OCI-LY7 (cell line): Measurements from ENCODE around the gene MIPEP. TPM values are rescaled to one million over a fixed set of nuclear protein-coding genes. Genes with fewer than 3 reads are reported as not detected.

Experiments used
- Bru-seq: library from RNA; stranded (reverse); fragments of 400-500 nt; gene quantifications from one replicate; lab custom pipeline; 2021; lab: Mats Ljungman, UMichigan
- BruChase-seq, 2 experiments: library from RNA; stranded (reverse); fragments of 400-500 nt; gene quantifications; one replicate each; lab custom pipeline; 2021; lab: Mats Ljungman, UMichigan
- BruUV-seq: library from RNA; stranded (reverse); fragments of 400-500 nt; replicated peaks from 2 replicates; lab custom pipeline; 2021; lab: Mats Ljungman, UMichigan
- CTCF ChIA-PET: fragments of 300-600 bp; sonication (Branson Sonifier 250); formaldehyde crosslinking; loops from one replicate; lab custom pipeline; 2022; ENCODE audit warnings: antibody characterized with exemption; ENCODE audit not compliant: unreplicated experiment; lab: Charles Lee
- POLR2A ChIA-PET: fragments of 300-600 bp; sonication (Branson Sonifier 250); formaldehyde crosslinking; loops from one replicate; lab custom pipeline; 2022; ENCODE audit warnings: antibody characterized with exemption; lab: Charles Lee
- DNase-seq: peaks from one replicate; pipeline ENCODE4 v3.0.0-alpha.2; 2015; ENCODE audit warnings: low spot score
- H2AFZ ChIP-seq: fragments of 200-600 bp; sonication (generic), shearing (Covaris generic); 2 replicates; pipeline ENCODE4 v1.6.1; 2014; ENCODE audit warnings: mild to moderate bottlenecking, antibody characterized with exemption, low read length, moderate library complexity
- H3K27ac ChIP-seq: fragments of 200-600 bp; sonication (generic); 2 replicates; pipeline ENCODE4 v1.5.1; 2014; ENCODE audit warnings: mixed run types, low read depth, mild to moderate bottlenecking, moderate library complexity, low read length, inconsistent platforms; ENCODE audit not compliant: poor library complexity, severe bottlenecking
- H3K36me3 ChIP-seq: fragments of 200-600 bp; sonication (generic); 2 replicates; pipeline ENCODE4 v1.6.1; 2014; ENCODE audit warnings: mild to moderate bottlenecking, antibody characterized with exemption, low read length, moderate library complexity, mixed read lengths; ENCODE audit not compliant: insufficient read depth
- H3K4me1 ChIP-seq: fragments of 200-600 bp; sonication (generic); 2 replicates; pipeline ENCODE4 v1.5.1; 2014; ENCODE audit warnings: mild to moderate bottlenecking, low read length; ENCODE audit not compliant: insufficient read depth, poor library complexity, severe bottlenecking
- H3K4me2 ChIP-seq: fragments of 200-600 bp; sonication (generic); 2 replicates; pipeline ENCODE4 v1.6.1; 2014; ENCODE audit warnings: mild to moderate bottlenecking, low read length
- H3K4me3 ChIP-seq: fragments of 200-600 bp; sonication (generic); 2 replicates; pipeline ENCODE4 v1.5.1; 2014; ENCODE audit warnings: mild to moderate bottlenecking, low read depth, low read length; ENCODE audit not compliant: poor library complexity, severe bottlenecking
- H3K79me2 ChIP-seq: fragments of 200-600 bp; sonication (generic); 2 replicates; pipeline ENCODE4 v1.6.1; 2016; ENCODE audit warnings: low read depth, mild to moderate bottlenecking, low read length, moderate library complexity, mixed read lengths; ENCODE audit not compliant: insufficient read depth
- H3K9me2 ChIP-seq: fragments of 200-600 bp; sonication (generic); 2 replicates; pipeline ENCODE4 v1.6.1; 2016; ENCODE audit warnings: mild to moderate bottlenecking, low read length, mixed read lengths; ENCODE audit not compliant: insufficient read depth
- H3K9me3 ChIP-seq: fragments of 200-600 bp; sonication (generic); 2 replicates; pipeline ENCODE4 v1.6.1; 2014; ENCODE audit warnings: mild to moderate bottlenecking, mixed run types, low read length, mixed read lengths
- H4K20me1 ChIP-seq: fragments of 200-600 bp; sonication (generic); 2 replicates; pipeline ENCODE4 v1.6.1; 2014; ENCODE audit warnings: mild to moderate bottlenecking, antibody characterized with exemption, low read length, moderate library complexity, mixed read lengths; ENCODE audit not compliant: insufficient read depth
- EZH2phosphoT487 ChIP-seq: fragments of 200-600 bp; sonication (generic); IDR thresholded peaks from 2 replicates; pipeline ENCODE4 v1.6.1; 2018; ENCODE audit warnings: low read depth, borderline replicate concordance, mild to moderate bottlenecking, mixed run types, antibody characterized with exemption, low read length, moderate library complexity, mixed read lengths
- intact Hi-C: fragments of 100-400 bp; cut with micrococcal nuclease; formaldehyde crosslinking; loops from one replicate; pipeline ENCODE4 v1.10.0; 2022; ENCODE audit not compliant: unreplicated experiment
- long read RNA-seq: library from polyadenylated mRNA; stranded (forward); transcript quantifications from one replicate; pipeline ENCODE4 v2.0.0, GENCODE V29; 2022
- total RNA-seq, 2 experiments: library from RNA; depleted of rRNA in 1 of 2; stranded (reverse); fragments of >200 nt in 1 of 2; shearing (Covaris generic) in 1 of 2; gene quantifications; 2 replicates each; pipeline ENCODE4 v1.2.3, GENCODE V29; 2014 to 2022
- TF ChIP-seq, protein P1 (sequence below): fragments of 200-600 bp; sonication (generic); conservative IDR thresholded peaks from 2 replicates; pipeline ENCODE4 v1.5.1; 2014; ENCODE audit warnings: mild to moderate bottlenecking, antibody characterized with exemption, low read length, moderate library complexity, mixed read lengths

Gene MIPEP
- 13.5 and 15.5 TPM in 2 replicates for total RNA-seq (2014; rRNA removed; shearing (Covaris generic))
- total RNA-seq (2022): 12.9 and 15.7 TPM in 2 replicates
- Bru-seq, nascent RNA: percentile 60 among the genes with signal in this experiment
- BruChase-seq, experiment 1, labeled RNA remaining after a 6-hour chase: percentile 54 among the genes with signal in this experiment
- percentile 52 among the genes with signal in this experiment for BruChase-seq, experiment 2, labeled RNA remaining after a 2-hour chase
- long read RNA-seq, transcript MIPEP-201 (19 exons, 2,400 nt): major isoform, 27 of 37 reads
- long read RNA-seq, partial matches to known transcripts: 3 of 37 reads
- long read RNA-seq, other reads (novel, unspliced or antisense): 7 of 37 reads

GRCh38 chr13:23888658-23889614 is at the start of gene MIPEP:
Gene MIPEP, minus strand, starts transcription at chr13:23889400. Its CDS starts 80 bp downstream, at chr13:23889320.
- no TSS peak for BruUV-seq

DNA sequence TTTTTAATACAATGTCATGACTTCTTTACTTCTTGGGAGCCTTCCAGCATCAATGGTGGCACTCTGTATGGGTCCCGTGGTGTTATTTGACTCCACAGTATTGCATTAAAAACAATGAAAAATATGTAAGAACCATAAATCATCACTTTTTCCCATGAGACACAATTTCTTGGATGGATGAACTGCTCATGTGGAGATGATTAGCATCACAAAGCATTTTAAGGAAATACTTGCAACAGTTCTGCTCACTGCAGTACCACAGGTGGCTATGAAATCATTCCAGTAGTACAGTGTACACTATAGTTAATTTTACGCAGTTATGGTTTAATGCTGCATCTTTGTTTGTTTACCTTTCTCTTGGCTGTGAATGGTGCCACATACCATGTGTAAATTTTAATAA is 45.3 kb upstream of the MIPEP start:
- no peak for DNase-seq
- Histone ChIP-seq H2AFZ (no peak overlapping the region), H3K27ac (no peak overlapping the region), H3K9me3 (no peaks in the 10 kb centered on the region), H3K4me3 (no peak overlapping the region), H4K20me1 (no peaks in the 10 kb centered on the region), H3K4me2 (no peak overlapping the region), H3K4me1 (no peaks in the 10 kb centered on the region), H3K79me2 (no peaks in the 10 kb centered on the region), H3K36me3 (no peaks in the 10 kb centered on the region), H3K9me2 (no peaks in the 10 kb centered on the region)
- no TSS peak for BruUV-seq
- intact Hi-C loops: no loop called here
- TF ChIP-seq, protein P1, sequence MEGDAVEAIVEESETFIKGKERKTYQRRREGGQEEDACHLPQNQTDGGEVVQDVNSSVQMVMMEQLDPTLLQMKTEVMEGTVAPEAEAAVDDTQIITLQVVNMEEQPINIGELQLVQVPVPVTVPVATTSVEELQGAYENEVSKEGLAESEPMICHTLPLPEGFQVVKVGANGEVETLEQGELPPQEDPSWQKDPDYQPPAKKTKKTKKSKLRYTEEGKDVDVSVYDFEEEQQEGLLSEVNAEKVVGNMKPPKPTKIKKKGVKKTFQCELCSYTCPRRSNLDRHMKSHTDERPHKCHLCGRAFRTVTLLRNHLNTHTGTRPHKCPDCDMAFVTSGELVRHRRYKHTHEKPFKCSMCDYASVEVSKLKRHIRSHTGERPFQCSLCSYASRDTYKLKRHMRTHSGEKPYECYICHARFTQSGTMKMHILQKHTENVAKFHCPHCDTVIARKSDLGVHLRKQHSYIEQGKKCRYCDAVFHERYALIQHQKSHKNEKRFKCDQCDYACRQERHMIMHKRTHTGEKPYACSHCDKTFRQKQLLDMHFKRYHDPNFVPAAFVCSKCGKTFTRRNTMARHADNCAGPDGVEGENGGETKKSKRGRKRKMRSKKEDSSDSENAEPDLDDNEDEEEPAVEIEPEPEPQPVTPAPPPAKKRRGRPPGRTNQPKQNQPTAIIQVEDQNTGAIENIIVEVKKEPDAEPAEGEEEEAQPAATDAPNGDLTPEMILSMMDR: no peak
- TF ChIP-seq EZH2phosphoT487: no peak
- POLR2A ChIA-PET: no interaction called here
- CTCF ChIA-PET: no interaction called here

More at GRCh38 chr13:23888658-23889614, at the start of gene MIPEP:
- H3K27ac ChIP-seq: peak within 1 kb of the TSS; percentile 38
- ChIA-PET POLR2A (interaction anchor here (0.5 to 1.1 kb wide), 3 partner anchors 12 to 93 kb away, joined by 3 read pairs; no protein-coding TSS in a partner anchor), CTCF (interaction anchor here (1.1 kb wide), 1 partner anchor 332 kb away, joined by 3 read pairs; no protein-coding TSS in a partner anchor)
- peak within 1 kb of the TSS; percentile 77 for H3K4me2 ChIP-seq
- DNase-seq: peak; percentile 95
- no peaks in the 10 kb centered on the region for H4K20me1 ChIP-seq
- H3K36me3 ChIP-seq: peaks cover 8% of the 10 kb centered on the region
- H3K4me3 ChIP-seq: peak within 1 kb of the TSS; percentile 92
- H2AFZ ChIP-seq: peak within 1 kb of the TSS; percentile 97
- peaks cover 11% of the 10 kb centered on the region for H3K79me2 ChIP-seq
- H3K9me2 ChIP-seq: no peaks in the 10 kb centered on the region
- H3K9me3 ChIP-seq: no peaks in the 10 kb centered on the region
- intact Hi-C loops: loop anchor here (2.0 to 10.0 kb wide), 3 partner anchors 78 to 514 kb away; no protein-coding TSS in a partner anchor
- no peak for TF ChIP-seq EZH2phosphoT487
- TF ChIP-seq, protein P1: peak; percentile 80
- peaks cover 14% of the 10 kb centered on the region for H3K4me1 ChIP-seq
